ENCODE measurements around the gene PLA2G4D. TPM values are rescaled to one million over a fixed set of nuclear protein-coding genes. Genes with fewer than 3 reads are reported as not detected.

The PLA2G4D gene
- total RNA-seq (not detected), polyA plus RNA-seq (not detected)
- long read RNA-seq, donor 1, result 0 reads
- long read RNA-seq, donor 2, result 0 reads

DNA sequence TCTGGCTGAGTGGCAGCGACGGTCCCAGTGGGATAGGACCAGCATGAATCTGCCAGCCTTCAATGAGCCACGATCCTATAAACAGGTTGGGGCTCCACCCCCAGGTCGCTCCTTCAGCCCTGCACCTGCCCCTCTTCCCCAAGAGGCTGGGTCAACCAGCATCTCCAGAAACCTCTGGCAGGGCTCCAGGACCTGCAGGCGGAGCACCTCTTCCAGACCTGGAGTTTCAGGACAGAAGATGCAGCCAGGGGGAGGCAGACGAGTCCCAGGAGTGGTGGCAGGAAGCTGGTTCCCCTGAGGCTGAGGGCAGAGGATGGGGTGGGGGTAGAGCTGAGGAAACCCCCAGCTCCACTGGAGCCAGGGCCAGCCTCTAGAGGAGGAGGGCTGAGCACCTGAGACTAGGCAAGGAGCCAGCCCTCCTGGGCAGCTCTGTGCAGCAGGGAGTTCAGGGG, at the start of gene PLA2G4D:
Gene PLA2G4D (minus strand): TSS at position 51 of the 452 bp plus-strand sequence. CDS start 103 bp downstream, outside the sequence.
- H3K27me3 ChIP-seq (ENCODE audit: insufficient read depth in 3 of 3, low read length in 2 of 3), result no peaks in the 10 kb centered on the region
- ATAC-seq, result no peak
- WGBS, 3 donors, result 72 to 78% (median 72%) methylated on average over 6 of the region's 6 CpGs
- H3K4me1 ChIP-seq, result peaks cover 9% of the 10 kb centered on the region
- no peaks in the 10 kb centered on the region for H3K36me3 ChIP-seq (ENCODE audit: insufficient read depth in 1 of 2, low read depth in 1 of 2)
- no peak for DNase-seq
- intact Hi-C loops (cut with DNase I), result no loop called here
- no peak within 1 kb of the TSS for H3K4me3 ChIP-seq
- TF ChIP-seq, protein P1, sequence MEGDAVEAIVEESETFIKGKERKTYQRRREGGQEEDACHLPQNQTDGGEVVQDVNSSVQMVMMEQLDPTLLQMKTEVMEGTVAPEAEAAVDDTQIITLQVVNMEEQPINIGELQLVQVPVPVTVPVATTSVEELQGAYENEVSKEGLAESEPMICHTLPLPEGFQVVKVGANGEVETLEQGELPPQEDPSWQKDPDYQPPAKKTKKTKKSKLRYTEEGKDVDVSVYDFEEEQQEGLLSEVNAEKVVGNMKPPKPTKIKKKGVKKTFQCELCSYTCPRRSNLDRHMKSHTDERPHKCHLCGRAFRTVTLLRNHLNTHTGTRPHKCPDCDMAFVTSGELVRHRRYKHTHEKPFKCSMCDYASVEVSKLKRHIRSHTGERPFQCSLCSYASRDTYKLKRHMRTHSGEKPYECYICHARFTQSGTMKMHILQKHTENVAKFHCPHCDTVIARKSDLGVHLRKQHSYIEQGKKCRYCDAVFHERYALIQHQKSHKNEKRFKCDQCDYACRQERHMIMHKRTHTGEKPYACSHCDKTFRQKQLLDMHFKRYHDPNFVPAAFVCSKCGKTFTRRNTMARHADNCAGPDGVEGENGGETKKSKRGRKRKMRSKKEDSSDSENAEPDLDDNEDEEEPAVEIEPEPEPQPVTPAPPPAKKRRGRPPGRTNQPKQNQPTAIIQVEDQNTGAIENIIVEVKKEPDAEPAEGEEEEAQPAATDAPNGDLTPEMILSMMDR (IDR thresholded peaks at IDR 0.05), result no peak
- H3K27ac ChIP-seq, result no peak within 1 kb of the TSS
- no peaks in the 10 kb centered on the region for H3K9me3 ChIP-seq

DNA sequence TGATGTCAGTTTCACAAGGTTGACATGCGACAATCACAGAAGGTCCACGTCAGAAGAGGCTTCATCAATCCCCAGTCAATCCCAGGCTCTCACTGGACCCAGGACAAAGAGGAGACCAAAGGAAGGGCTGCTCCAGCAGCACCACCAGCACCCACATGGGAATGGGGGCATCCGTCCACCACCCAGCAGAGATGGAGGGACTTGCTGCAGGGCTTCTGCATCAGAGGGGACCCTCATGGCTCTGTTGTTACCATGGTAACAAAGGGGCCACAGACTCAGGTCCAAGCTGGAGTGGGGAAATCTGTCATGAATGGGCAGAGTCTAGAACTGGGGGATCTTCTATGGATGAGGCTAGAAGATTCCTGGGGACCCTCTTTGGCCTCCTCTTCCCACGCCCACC, 49.0 kb upstream of the PLA2G4D start:
- 88 to 95% (median 91%) methylated on average over 4 of the region's 4 CpGs for WGBS, 3 donors
- H3K4me3 ChIP-seq, result no peak overlapping the region
- no peaks in the 10 kb centered on the region for H3K9me3 ChIP-seq
- H3K36me3 ChIP-seq (ENCODE audit: insufficient read depth in 1 of 2, low read depth in 1 of 2), result no peaks in the 10 kb centered on the region
- ATAC-seq (no peak), DNase-seq (no peak)
- H3K27ac ChIP-seq, result no peak overlapping the region
- TF ChIP-seq, protein P1 (IDR thresholded peaks at IDR 0.05), result no peak
- intact Hi-C loops (cut with DNase I), result no loop called here
- no peaks in the 10 kb centered on the region for H3K4me1 ChIP-seq
- H3K27me3 ChIP-seq (ENCODE audit: insufficient read depth in 3 of 3, low read length in 2 of 3), result no peaks in the 10 kb centered on the region

GRCh38 chr15:42141795-42142667, 47.7 kb upstream of the PLA2G4D start:
- intact Hi-C loops (cut with DNase I), result no loop called here
- no peak for DNase-seq

DNA sequence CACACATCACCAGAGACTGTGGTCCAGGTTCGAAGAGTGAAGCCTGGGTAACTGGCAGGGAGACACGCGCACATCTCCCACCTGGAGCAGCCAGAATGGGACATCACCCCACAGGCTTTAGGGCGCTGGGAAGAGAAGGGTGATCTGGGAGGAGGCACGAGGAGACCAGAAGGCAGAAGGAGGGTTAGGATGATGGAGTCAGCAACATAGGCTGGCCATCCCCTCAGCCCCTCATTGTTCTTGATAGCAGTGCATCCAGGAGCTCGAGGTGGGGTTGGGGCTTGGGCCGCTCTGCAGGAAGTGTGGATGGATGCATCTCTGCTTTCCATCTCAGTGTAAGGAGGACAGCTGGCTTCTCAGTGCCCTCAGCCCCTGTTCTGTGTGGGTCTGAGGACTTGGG, 46.9 kb upstream of the PLA2G4D start:
- H3K4me1 ChIP-seq, result no peaks in the 10 kb centered on the region
- intact Hi-C loops (cut with DNase I), result no loop called here
- H3K4me3 ChIP-seq, result no peak overlapping the region
- no peak overlapping the region for H3K27ac ChIP-seq
- H3K36me3 ChIP-seq (ENCODE audit: insufficient read depth in 1 of 2, low read depth in 1 of 2), result no peaks in the 10 kb centered on the region
- H3K9me3 ChIP-seq, result no peaks in the 10 kb centered on the region
- ATAC-seq, result no peak
- TF ChIP-seq, protein P1 (IDR thresholded peaks at IDR 0.05), result no peak
- WGBS, 3 donors, result 91 to 92% (median 92%) methylated on average over 7 of the region's 7 CpGs
- H3K27me3 ChIP-seq (ENCODE audit: insufficient read depth in 3 of 3, low read length in 2 of 3), result no peaks in the 10 kb centered on the region
- DNase-seq, result no peak

More at GRCh38 chr15:42141795-42142667, 47.7 kb upstream of the PLA2G4D start:
- H3K4me3 ChIP-seq, result no peak overlapping the region
- H3K27ac ChIP-seq, result no peak overlapping the region
- H3K4me1 ChIP-seq, result no peaks in the 10 kb centered on the region
- 84 to 89% (median 86%) methylated on average over 21 of the region's 21 CpGs for WGBS, 3 donors
- H3K36me3 ChIP-seq (ENCODE audit: insufficient read depth in 1 of 2, low read depth in 1 of 2), result no peaks in the 10 kb centered on the region
- no peaks in the 10 kb centered on the region for H3K27me3 ChIP-seq (ENCODE audit: insufficient read depth in 3 of 3, low read length in 2 of 3)
- ATAC-seq, result peak in 1 of 4 donors; percentile 30
- TF ChIP-seq, protein P1 (IDR thresholded peaks at IDR 0.05), result no peak
- no peaks in the 10 kb centered on the region for H3K9me3 ChIP-seq

Measured in psoas muscle (tissue), 8 donors.